Mucosa of descending colon (tissue), 3 donors: Measurements from ENCODE around the gene GNA14. TPM values are rescaled to one million over a fixed set of nuclear protein-coding genes. Genes with fewer than 3 reads are reported as not detected.
A peak's percentile ranks its signal among the peaks of the same experiment; 100 is the strongest.

Experiments used
- ATAC-seq: fragments of 200-7000 bp; cut with Tn5 transposase; one replicate; pipeline ENCODE4 v1.9.1; 2020; ENCODE audit warnings: mild to moderate bottlenecking, moderate library complexity
- DNase-seq, 3 donors: peaks; one replicate each; pipeline ENCODE4 v3.0.0-alpha.2; 2020
- H3K36me3 ChIP-seq: fragments of 200-600 bp; one replicate; pipeline ENCODE4 v1.8.0; 2021; ENCODE audit warnings: low read depth, mild to moderate bottlenecking
- H3K4me1 ChIP-seq: fragments of 200-600 bp; one replicate; pipeline ENCODE4 v1.8.0; 2021; ENCODE audit warnings: low read depth, mild to moderate bottlenecking
- H3K4me3 ChIP-seq: fragments of 200-600 bp; one replicate; pipeline ENCODE4 v1.8.0; 2021; ENCODE audit warnings: mild to moderate bottlenecking
- H3K9me3 ChIP-seq: fragments of 200-600 bp; one replicate; pipeline ENCODE4 v1.8.0; 2021; ENCODE audit warnings: mild to moderate bottlenecking
- CTCF ChIP-seq: fragments of 200-600 bp; IDR thresholded peaks from one replicate; pipeline ENCODE4 v1.8.0; 2022; ENCODE audit warnings: antibody characterized with exemption, mild to moderate bottlenecking
- intact Hi-C, 2 donors: fragments of 100-400 bp; cut with DNase I in 1 of 2; cut with micrococcal nuclease in 1 of 2; formaldehyde crosslinking; loops; one replicate each; pipeline versions ENCODE4 v1.11.0 to v1.11.1; 2022; cut with DNase I, micrococcal nuclease
- total RNA-seq, 3 donors: library from RNA; stranded (reverse); fragmentation: NEBNext Ultra II Directional in 2 of 3; extraction: Animal tissue kit (Norgen Biotek cat#: 25700) in 2 of 3; gene quantifications; one replicate each; pipeline versions ENCODE4 v1.2.1 to v1.2.4, GENCODE V29; 2021 to 2023
- donor health status: DM: no; HTN: no; CAD: no; lungs with moderate emphysema.
- donor health status: DM: no; HTN: no; CAD: no.
- donor health status: DM: no; HTN: yes; CAD: no.

Gene GNA14
- total RNA-seq, 3 donors from 2014 or later = 7.0 to 14.6 (median 7.4) TPM

- DNase-seq = no peak
- no peak for ATAC-seq
- no peak for TF ChIP-seq CTCF
- peaks cover 3% of the 10 kb centered on the region for H3K4me1 ChIP-seq
- H3K9me3 ChIP-seq = no peaks in the 10 kb centered on the region
- H3K4me3 ChIP-seq = no peak overlapping the region
- no peaks in the 10 kb centered on the region for H3K36me3 ChIP-seq
- intact Hi-C loops = loop anchor here in 1 of 2 donors (10.0 kb wide), 1 partner anchor 191 kb away; the partner anchor contains the start of gene GNA14
These were observed 194.1 kb downstream of the GNA14 start for GRCh38 chr9:77453825-77454647.

GRCh38 chr9:77451507-77451906 is 196.6 kb downstream of the GNA14 start:
- no peak overlapping the region for H3K4me3 ChIP-seq
- intact Hi-C loops = loop anchor here in 1 of 2 donors (10.0 kb wide), 1 partner anchor 193 kb away; the partner anchor contains the start of gene GNA14
- no peaks in the 10 kb centered on the region for H3K36me3 ChIP-seq
- H3K4me1 ChIP-seq = no peaks in the 10 kb centered on the region
- DNase-seq = no peak
- H3K9me3 ChIP-seq = no peaks in the 10 kb centered on the region
- TF ChIP-seq CTCF = no peak
- no peak for ATAC-seq

GRCh38 chr9:77450085-77450475 is 198.0 kb downstream of the GNA14 start:
- H3K36me3 ChIP-seq = no peaks in the 10 kb centered on the region
- no peak overlapping the region for H3K4me3 ChIP-seq
- ATAC-seq = no peak
- H3K9me3 ChIP-seq = no peaks in the 10 kb centered on the region
- no peak for TF ChIP-seq CTCF
- no peak for DNase-seq
- no peaks in the 10 kb centered on the region for H3K4me1 ChIP-seq
- intact Hi-C loops = loop anchor here in 1 of 2 donors (10.0 kb wide), 1 partner anchor 195 kb away; the partner anchor contains the start of gene GNA14

GRCh38 chr9:77449240-77450084 is 198.7 kb downstream of the GNA14 start:
- Histone ChIP-seq H3K9me3 (no peaks in the 10 kb centered on the region), H3K4me3 (no peak overlapping the region), H3K4me1 (no peaks in the 10 kb centered on the region), H3K36me3 (no peaks in the 10 kb centered on the region)
- ATAC-seq = peak; percentile 17
- TF ChIP-seq CTCF = no peak
- intact Hi-C loops = loop anchor here in 1 of 2 donors (10.0 kb wide), 1 partner anchor 195 kb away; the partner anchor contains the start of gene GNA14
- no peak for DNase-seq

- Histone ChIP-seq H3K36me3 (no peaks in the 10 kb centered on the region), H3K9me3 (no peaks in the 10 kb centered on the region), H3K4me1 (no peaks in the 10 kb centered on the region), H3K4me3 (no peak overlapping the region)
- DNase-seq (no peak), ATAC-seq (no peak)
- intact Hi-C loops = no loop called here
- TF ChIP-seq CTCF = no peak
These were observed 200.5 kb downstream of the GNA14 start for GRCh38 chr9:77447646-77448045.
